SU-DHL-6 (cell line): ENCODE measurements around the gene MAP4K3.
"Not testable (repeated sequence)": the region's sequence is repeated elsewhere in the genome, so short reads cannot be mapped to it uniquely, and the experiment has no call there.

Source experiments
- H2AFZ ChIP-seq: fragments of 200-600 bp; sonication (generic); 2 replicates; pipeline ENCODE4 v1.6.1; 2014; ENCODE audit warnings: low read depth, mild to moderate bottlenecking, moderate library complexity, mixed read lengths, antibody characterized with exemption, low read length; ENCODE audit not compliant: severe bottlenecking
- H3F3A ChIP-seq: fragments of 200-600 bp; shearing (Covaris generic); 2 replicates; pipeline ENCODE4 v1.6.0; 2016; ENCODE audit warnings: antibody characterized with exemption, mild to moderate bottlenecking; ENCODE audit not compliant: insufficient read depth
- H3K27ac ChIP-seq: fragments of 200-600 bp; sonication (generic); 2 replicates; pipeline ENCODE4 v1.5.1; 2016; ENCODE audit warnings: low read depth, mild to moderate bottlenecking, low read length, moderate library complexity, mixed read lengths
- H3K27me3 ChIP-seq: fragments of 200-600 bp; sonication (generic), shearing (Covaris generic); 2 replicates; pipeline ENCODE4 v1.6.0; 2014; ENCODE audit warnings: mild to moderate bottlenecking, low read length
- H3K36me3 ChIP-seq: fragments of 200-600 bp; sonication (generic); 2 replicates; pipeline ENCODE4 v1.6.1; 2014; ENCODE audit warnings: mild to moderate bottlenecking, low read length, mixed read lengths
- H3K4me2 ChIP-seq: fragments of 300-600, 200-600 bp; shearing (Covaris generic), sonication (generic); 2 replicates; pipeline ENCODE4 v1.6.0; 2014; ENCODE audit warnings: low read length, low read depth, mild to moderate bottlenecking; ENCODE audit not compliant: poor library complexity, severe bottlenecking
- H3K4me3 ChIP-seq: fragments of 200-600 bp; sonication (generic); 2 replicates; pipeline ENCODE4 v1.5.1; 2014; ENCODE audit warnings: antibody characterized with exemption, low read length, mild to moderate bottlenecking, mixed read lengths; ENCODE audit not compliant: insufficient read depth, poor library complexity, severe bottlenecking
- H3K79me2 ChIP-seq: fragments of 200-600 bp; sonication (generic); 2 replicates; pipeline ENCODE4 v1.6.1; 2014; ENCODE audit warnings: mild to moderate bottlenecking, low read length, moderate library complexity; ENCODE audit not compliant: insufficient read depth
- H3K9ac ChIP-seq: fragments of 200-600 bp; sonication (generic); 2 replicates; pipeline ENCODE4 v1.7.0; 2014; ENCODE audit warnings: mild to moderate bottlenecking, low read length
- H3K9me2 ChIP-seq: fragments of 200-600 bp; sonication (generic); replicated peaks from 2 replicates; pipeline ENCODE4 v1.6.1; 2014; ENCODE audit warnings: low read length; ENCODE audit not compliant: insufficient read depth
- H3K9me3 ChIP-seq: fragments of 200-600 bp; sonication (generic); 2 replicates; pipeline ENCODE4 v1.6.1; 2014; ENCODE audit warnings: low read length, mixed read lengths; ENCODE audit not compliant: insufficient read depth
- H4K20me1 ChIP-seq: fragments of 200-600 bp; sonication (generic); 2 replicates; pipeline ENCODE4 v1.6.1; 2014; ENCODE audit warnings: low read depth, mild to moderate bottlenecking, antibody characterized with exemption, low read length, moderate library complexity, mixed read lengths
- EZH2phosphoT487 ChIP-seq: fragments of 200-600 bp; sonication (generic), shearing (Covaris generic); conservative IDR thresholded peaks from 2 replicates; pipeline ENCODE4 v1.6.1; 2018; ENCODE audit warnings: mild to moderate bottlenecking, antibody characterized with exemption, low read length, moderate library complexity, mixed read lengths
- TF ChIP-seq, protein P1 (sequence below): fragments of 200-600 bp; sonication (generic); IDR thresholded peaks from one replicate; pipeline ENCODE4 v1.5.1; 2017; ENCODE audit warnings: antibody characterized with exemption, mild to moderate bottlenecking, low read length, moderate library complexity; ENCODE audit not compliant: insufficient read depth, poor library complexity, severe bottlenecking

The MAP4K3 gene

DNA sequence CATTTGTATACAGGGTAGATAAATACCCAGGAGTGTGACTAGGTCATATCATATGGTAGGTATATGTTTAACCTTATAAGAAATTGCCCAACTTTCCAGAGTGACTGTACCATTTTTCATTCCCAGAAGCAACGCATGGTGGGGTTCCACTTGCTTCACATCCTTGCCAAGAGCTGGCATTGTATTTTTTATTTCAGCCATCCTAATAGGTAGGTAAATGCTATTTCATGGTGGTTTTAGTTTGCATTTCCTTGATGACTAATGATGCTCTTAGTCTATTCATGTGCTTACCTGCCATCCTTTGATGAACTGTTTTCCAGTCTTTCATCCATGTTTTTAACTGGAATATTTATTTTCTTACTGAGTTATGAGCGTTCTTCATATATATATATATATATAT, 51.9 kb downstream of the MAP4K3 start:
- Histone ChIP-seq H3K4me2 (no peak overlapping the region), H3K36me3 (no peaks in the 10 kb centered on the region), H3K9ac (no peak overlapping the region), H2AFZ (no peak overlapping the region), H3K9me2 (no peaks in the 10 kb centered on the region), H3K79me2 (no peaks in the 10 kb centered on the region), H4K20me1 (no peaks in the 10 kb centered on the region), H3K9me3 (no peaks in the 10 kb centered on the region), H3K27ac (no peak overlapping the region), H3K4me3 (no peak overlapping the region), H3F3A (no peaks in the 10 kb centered on the region), H3K27me3 (no peaks in the 10 kb centered on the region)
- TF ChIP-seq EZH2phosphoT487: no peak
- TF ChIP-seq, protein P1, sequence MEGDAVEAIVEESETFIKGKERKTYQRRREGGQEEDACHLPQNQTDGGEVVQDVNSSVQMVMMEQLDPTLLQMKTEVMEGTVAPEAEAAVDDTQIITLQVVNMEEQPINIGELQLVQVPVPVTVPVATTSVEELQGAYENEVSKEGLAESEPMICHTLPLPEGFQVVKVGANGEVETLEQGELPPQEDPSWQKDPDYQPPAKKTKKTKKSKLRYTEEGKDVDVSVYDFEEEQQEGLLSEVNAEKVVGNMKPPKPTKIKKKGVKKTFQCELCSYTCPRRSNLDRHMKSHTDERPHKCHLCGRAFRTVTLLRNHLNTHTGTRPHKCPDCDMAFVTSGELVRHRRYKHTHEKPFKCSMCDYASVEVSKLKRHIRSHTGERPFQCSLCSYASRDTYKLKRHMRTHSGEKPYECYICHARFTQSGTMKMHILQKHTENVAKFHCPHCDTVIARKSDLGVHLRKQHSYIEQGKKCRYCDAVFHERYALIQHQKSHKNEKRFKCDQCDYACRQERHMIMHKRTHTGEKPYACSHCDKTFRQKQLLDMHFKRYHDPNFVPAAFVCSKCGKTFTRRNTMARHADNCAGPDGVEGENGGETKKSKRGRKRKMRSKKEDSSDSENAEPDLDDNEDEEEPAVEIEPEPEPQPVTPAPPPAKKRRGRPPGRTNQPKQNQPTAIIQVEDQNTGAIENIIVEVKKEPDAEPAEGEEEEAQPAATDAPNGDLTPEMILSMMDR: no peak

DNA sequence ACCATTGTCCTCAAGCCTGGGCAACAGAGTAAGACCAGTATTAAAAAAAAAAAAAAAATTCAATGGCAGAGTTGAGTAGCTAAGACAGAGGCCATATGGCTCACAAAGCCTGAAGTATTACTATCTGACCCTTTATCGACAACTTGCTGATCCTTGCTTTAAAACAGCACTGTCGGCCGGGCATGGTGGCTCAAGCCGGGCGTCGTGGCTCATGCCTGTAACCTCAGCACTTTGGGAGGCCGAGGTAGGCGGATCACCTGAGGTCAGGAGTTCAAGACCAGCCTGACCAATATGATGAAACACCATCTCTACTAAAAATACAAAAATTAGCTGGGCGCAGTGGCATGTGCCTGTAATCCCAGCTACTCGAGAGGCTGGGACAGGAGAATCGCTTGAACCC, 53.0 kb downstream of the MAP4K3 start:
- H4K20me1 ChIP-seq, H3K4me2 ChIP-seq, H3K9me3 ChIP-seq, H3F3A ChIP-seq, H3K27me3 ChIP-seq, H3K36me3 ChIP-seq, H3K4me3 ChIP-seq, H2AFZ ChIP-seq, H3K27ac ChIP-seq, H3K9me2 ChIP-seq, H3K9ac ChIP-seq, H3K79me2 ChIP-seq: not testable (repeated sequence)

DNA sequence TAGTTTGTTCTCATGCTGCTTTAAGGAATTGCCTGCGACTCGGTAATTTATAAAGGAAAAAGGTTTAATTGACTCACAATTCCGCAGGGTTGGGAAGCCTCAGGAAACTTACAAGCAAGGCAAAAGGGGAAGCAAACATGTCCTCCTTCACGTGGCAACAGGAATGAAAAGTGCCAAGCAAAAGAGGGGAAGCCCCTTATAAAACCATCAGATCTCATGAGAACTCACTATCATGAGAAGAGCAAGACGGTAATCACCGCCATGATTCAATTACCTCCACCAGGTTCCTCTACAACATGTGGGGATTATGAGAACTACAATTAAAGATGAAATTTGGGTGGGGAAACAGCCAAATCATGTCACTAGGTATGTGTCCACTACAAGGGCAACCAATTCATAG, 53.9 kb downstream of the MAP4K3 start:
- Histone ChIP-seq H3K9ac (no peak overlapping the region), H3K9me2 (no peaks in the 10 kb centered on the region)

DNA sequence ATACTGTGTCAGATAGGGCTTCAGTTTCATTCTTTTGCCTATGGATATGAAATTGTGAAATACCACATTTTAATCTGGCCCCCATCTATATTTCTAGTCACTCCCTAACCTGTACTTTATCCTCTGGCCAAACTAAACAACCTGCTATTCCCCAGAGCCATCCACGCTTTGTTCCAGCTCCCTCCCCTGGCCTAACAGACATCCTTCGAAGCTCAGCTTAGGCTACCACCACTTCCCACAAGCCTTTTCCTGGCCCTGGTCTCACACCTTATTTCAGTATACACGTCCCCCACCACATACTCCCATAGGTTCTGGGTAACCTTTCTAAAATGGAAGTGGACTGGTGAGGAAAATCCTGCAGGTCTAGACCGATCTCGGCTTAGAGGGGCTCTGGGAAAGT, 55.4 kb downstream of the MAP4K3 start:
- Histone ChIP-seq H3K79me2 (no peaks in the 10 kb centered on the region), H3K27ac (no peak overlapping the region), H3K4me2 (no peak overlapping the region)

More for the DNA sequence above, 53.9 kb downstream of the MAP4K3 start:
- no peak overlapping the region for H3K4me3 ChIP-seq
- no peak overlapping the region for H3K27ac ChIP-seq
- no peak overlapping the region for H2AFZ ChIP-seq
- no peak overlapping the region for H3K4me2 ChIP-seq
- no peak for TF ChIP-seq EZH2phosphoT487
- TF ChIP-seq, protein P1: no peak
- H3K9me3 ChIP-seq: no peaks in the 10 kb centered on the region
- no peaks in the 10 kb centered on the region for H3K36me3 ChIP-seq
- no peaks in the 10 kb centered on the region for H3F3A ChIP-seq
- no peaks in the 10 kb centered on the region for H4K20me1 ChIP-seq
- H3K79me2 ChIP-seq: no peaks in the 10 kb centered on the region
- no peaks in the 10 kb centered on the region for H3K27me3 ChIP-seq

More for the DNA sequence above, 55.4 kb downstream of the MAP4K3 start:
- no peak overlapping the region for H3K4me3 ChIP-seq
- H3K36me3 ChIP-seq: no peaks in the 10 kb centered on the region
- H3K27me3 ChIP-seq: no peaks in the 10 kb centered on the region
- no peaks in the 10 kb centered on the region for H3F3A ChIP-seq
- H2AFZ ChIP-seq: no peak overlapping the region
- no peak overlapping the region for H3K9ac ChIP-seq
- no peaks in the 10 kb centered on the region for H4K20me1 ChIP-seq
- no peaks in the 10 kb centered on the region for H3K9me3 ChIP-seq
- TF ChIP-seq, protein P1: no peak
- TF ChIP-seq EZH2phosphoT487: no peak
- H3K9me2 ChIP-seq: no peaks in the 10 kb centered on the region
